MM.1S (cell line): ENCODE results near the gene GNAL.

Source experiments
- CTCF ChIP-seq: fragments of 300-600 bp; sonication (generic); IDR thresholded peaks from 2 replicates; pipeline ENCODE4 v1.5.1; 2016; ENCODE audit warnings: antibody characterized with exemption, low read length, mixed read lengths
- EZH2 ChIP-seq: fragments of 300-600 bp; sonication (generic); optimal IDR thresholded peaks from 2 replicates; pipeline ENCODE3; 2017; ENCODE audit warnings: low read depth, mild to moderate bottlenecking, antibody characterized with exemption, low read length, mixed read lengths

GRCh38 chr18:11909061-11909455 is 220.0 kb downstream of the GNAL start:
- TF ChIP-seq CTCF (no peak), EZH2 (no peak)
